ENCODE results near the gene SUOX.
"Not testable (repeated sequence)": the region's sequence is repeated elsewhere in the genome, so short reads cannot be mapped to it uniquely, and the experiment has no call there.

The SUOX gene

GRCh38 chr12:55984861-55985260 is 12.2 kb upstream of the SUOX start:
- DNase-seq, result no peak

DNA sequence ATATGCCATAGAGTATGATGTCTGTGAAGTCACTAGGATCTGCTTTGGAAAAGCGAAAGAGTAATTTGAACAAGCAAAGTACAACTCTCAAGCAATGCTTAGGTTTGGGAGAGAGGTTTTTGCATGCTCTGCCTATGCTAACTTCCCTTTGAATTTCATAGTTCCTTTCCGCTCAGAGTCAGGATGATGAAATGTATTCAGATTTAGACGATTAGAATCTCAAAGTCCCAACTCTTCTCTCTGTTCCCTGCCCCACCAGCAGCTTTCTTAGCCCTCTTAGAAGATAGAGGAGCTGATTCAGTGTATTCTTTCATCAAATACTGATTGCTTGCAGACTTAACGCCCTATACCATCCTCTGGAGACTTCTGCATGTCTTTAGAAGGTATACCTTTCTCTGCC is 11.7 kb upstream of the SUOX start:
- DNase-seq, result no peak

- DNase-seq, result not testable (repeated sequence)
These were observed 11.1 kb upstream of the SUOX start for GRCh38 chr12:55985976-55986375.

GRCh38 chr12:55991110-55991509 is 6.0 kb upstream of the SUOX start:
- DNase-seq, result no peak

GRCh38 chr12:55993230-55993853 is 3.7 kb upstream of the SUOX start:
- DNase-seq, result no peak

- DNase-seq, result no peak
These were observed 1.7 kb upstream of the SUOX start for GRCh38 chr12:55995366-55995765.

DNA sequence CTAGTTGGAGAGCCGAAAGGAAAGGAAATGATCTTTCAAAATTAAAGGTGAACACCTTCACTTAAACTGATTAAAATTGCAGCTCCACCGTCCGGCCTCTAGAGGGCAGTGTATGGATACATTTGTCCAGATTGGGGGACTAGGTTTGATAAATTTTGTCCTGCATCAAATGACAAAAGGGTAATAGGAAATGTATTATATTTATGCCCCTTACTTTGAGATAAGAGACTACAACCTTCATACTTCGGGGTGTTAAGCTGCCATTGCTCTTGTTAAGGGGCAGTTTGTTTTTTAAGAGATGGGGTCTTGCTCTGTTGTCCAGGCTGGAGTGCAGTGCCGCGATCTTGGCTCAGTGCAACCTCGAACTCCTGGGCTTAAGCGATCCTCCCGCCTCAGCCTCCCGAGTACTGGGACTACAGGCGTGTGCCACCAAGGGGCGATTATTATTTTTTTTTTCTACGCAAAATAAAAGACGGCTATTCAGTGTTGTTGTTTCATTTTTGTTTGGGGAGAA is 818 bp upstream of the SUOX start:
- peak; percentile 37 for DNase-seq

DNA sequence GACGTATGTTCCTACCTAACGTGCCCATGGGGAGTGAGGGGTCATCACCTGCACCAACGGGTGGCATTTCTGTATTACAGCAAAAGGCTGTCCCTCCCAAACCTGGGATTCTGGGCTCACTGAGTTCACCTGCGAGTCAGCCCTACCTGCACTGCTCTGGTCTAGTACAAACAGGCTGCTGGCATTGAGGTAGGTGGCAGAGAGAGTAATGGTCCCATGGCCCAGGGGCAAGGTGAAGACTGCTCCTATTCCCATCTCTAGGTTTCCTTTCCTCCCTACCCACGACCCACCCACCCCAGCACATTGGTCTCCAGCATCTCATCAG is 421 bp downstream of the SUOX start:
- DNase-seq, result no peak

- DNase-seq, result not testable (repeated sequence)
These were observed 2.4 kb downstream of the SUOX start for GRCh38 chr12:55999522-55999921.

- DNase-seq, result not testable (repeated sequence)
These were observed 3.0 kb downstream of the SUOX start for GRCh38 chr12:55999999-56000540.

GRCh38 chr12:56001487-56002100 is 4.5 kb downstream of the SUOX start:
- DNase-seq, result no peak

- DNase-seq, result not testable (repeated sequence)
These were observed 6.3 kb downstream of the SUOX start for GRCh38 chr12:56003376-56003775.

GRCh38 chr12:56004211-56004610 is 7.1 kb downstream of the SUOX start:
- no peak for DNase-seq

DNA sequence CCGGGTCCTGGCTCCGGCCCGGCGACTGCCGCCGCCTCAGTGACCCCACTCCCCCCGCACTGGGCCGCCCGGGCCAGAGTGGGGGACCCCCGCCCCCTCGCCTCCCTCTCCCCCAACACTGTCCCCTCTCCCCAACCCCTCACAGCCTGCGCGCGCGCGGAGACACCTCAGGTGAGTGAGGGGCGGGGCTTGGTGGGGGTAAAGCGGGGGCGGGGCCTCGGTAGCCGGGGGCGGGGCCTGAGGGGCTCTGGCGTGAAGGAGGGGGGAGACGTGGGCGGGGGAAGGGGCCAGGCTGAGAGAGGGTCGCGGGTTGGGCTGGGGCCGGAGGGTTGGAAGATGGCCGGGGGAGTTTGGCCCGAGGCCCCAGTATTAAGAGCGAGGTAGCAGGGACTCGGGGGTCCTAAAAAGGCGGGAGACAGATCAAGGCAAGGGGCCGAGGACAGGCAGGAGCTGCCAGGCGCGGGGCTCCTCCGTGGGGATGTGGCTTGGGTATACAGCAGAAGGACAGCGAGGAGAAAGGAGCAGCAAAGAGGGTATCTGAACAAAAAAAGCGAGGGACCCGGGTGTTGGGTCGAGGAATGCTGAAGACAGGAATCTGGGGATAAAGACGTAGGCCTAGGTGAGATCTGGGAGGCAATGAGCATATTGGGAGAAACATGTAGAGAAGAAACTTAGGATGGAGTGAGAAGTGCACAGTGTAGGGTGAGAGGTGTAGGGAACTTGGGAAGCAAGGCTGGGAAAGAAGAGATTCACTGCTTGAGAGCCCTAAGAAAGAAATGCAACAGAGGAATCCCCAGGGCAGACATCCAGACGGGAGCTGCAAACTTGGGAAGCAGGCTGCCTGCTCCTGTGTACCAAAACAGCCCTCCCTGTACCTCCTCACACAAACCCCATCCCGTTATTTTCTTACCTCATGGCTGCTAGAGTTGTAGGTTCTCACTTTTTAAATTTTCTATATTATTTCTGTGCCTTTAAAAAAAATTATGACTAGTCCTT is 10.8 kb downstream of the SUOX start:
- peak; percentile 76 for DNase-seq

DNA sequence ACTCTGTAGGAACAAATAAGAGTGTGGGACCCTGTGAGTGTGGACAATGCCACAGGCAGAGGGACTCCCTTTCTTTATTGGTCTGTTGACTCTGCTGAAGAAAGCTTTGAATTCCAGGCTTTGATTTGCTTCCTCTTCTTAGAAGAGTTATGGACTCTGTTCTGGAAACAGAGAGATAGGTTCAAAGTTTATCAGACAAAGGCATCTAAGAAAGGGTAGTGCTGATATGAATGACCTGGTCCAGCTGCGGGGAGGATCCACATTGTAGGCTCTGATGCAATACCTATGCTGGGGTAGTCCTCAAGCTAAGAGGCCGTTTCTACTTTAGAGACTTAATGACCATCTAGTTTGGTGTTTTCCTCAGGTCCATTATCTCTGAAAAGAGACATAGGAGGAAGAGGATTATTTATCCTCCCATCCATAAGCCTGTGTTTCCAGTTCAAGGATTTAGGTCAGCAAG is 13.1 kb downstream of the SUOX start:
- no peak for DNase-seq

- DNase-seq, result no peak
These were observed 14.5 kb downstream of the SUOX start for GRCh38 chr12:56011509-56012090.

GRCh38 chr12:56013482-56013881 is 16.4 kb downstream of the SUOX start:
- no peak for DNase-seq

DNA sequence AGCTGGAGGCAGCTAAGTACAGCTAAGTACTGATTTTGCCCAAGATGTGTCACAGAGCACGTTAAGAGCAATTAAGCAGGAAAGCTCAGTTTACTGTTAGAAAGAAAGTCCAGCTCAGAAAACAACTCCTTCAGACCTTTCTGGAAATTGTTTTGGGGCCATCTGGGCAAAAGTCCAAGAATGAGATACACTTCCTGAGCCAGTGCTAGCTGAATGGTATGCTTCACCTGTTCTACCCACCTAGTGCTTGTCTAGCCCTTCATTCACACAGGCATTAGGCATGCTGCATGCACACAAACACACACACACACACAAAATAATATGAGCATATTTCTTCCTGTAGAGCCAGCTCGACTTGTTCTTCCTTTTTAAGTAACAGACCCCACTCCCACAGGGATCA is 17.1 kb downstream of the SUOX start:
- no peak for DNase-seq

- no peak for DNase-seq
These were observed 20.1 kb downstream of the SUOX start for GRCh38 chr12:56017181-56017580.

DNA sequence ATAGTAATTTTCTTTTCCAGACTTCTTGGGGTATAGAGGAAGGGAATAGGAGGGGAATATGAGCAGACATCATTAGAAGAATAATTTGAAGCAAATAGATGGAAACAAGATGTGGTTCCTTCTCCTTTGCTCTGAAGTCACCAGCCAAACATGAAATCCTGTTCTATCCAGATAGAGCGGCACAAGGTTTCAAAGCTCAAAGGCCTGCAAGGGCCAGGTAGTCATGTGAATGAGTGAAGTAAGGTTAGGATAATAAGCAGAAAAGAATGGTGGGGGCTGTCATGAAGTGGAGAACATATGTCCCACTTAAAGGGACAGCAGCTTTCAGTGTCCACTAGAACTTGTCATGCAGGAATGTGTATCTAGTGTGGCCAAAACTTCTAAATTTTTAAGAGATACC is 21.3 kb downstream of the SUOX start:
- DNase-seq, result no peak

GRCh38 chr12:56020423-56021184 is 23.5 kb downstream of the SUOX start, which contains the start of gene IKZF4:
TSS of gene IKZF4 (plus strand) at chr12:56021043. CDS start at chr12:56021494, 451 bp downstream.
- DNase-seq, result no peak
